ENCODE data around the gene TTC1.

- TF ChIP-seq POLR2A (IDR thresholded peaks at IDR 0.05) (no peak), CTCF (IDR thresholded peaks at IDR 0.05) (no peak)
Observed at GRCh38 chr5:160108124-160108523, 99.2 kb downstream of the TTC1 start.

All from esophagus squamous epithelium (tissue), 4 donors.